Amniotic epithelial cell (primary cell): ENCODE measurements around the gene ZNF654.
A peak's percentile ranks its signal among the peaks of the same experiment; 100 is the strongest.
"Not testable (repeated sequence)": the region's sequence is repeated elsewhere in the genome, so short reads cannot be mapped to it uniquely, and the experiment has no call there.

Experiments used
- DNase-seq: peaks from one replicate; pipeline ENCODE4 v3.0.0-alpha.2; 2010; ENCODE audit warnings: low read depth

The ZNF654 gene

DNA sequence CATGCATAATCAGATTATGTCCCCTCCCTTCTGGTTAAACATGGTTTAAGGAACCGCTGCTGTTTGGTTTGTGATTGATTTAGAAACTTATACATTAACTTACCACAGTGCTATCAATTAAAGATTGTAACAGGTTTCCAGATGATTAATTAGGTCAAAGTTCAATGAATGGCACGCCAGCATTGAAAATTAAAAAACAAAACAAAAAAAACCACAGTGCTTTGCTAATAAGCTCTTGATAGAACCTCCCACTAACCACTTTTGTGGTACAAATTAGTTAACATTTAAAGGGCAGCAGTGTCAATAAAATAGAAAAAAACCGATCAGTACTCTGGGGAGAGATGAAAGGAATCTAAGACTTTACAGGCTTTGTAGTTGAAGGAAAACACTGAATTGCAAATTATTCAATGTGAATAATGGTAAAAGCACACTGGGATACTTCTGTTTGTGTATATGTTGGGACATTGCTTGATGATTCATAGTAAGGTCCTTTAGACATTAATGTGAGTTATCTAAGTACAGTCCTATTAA is 83.1 kb downstream of the ZNF654 start:
- DNase-seq, result peak; percentile 70

DNA sequence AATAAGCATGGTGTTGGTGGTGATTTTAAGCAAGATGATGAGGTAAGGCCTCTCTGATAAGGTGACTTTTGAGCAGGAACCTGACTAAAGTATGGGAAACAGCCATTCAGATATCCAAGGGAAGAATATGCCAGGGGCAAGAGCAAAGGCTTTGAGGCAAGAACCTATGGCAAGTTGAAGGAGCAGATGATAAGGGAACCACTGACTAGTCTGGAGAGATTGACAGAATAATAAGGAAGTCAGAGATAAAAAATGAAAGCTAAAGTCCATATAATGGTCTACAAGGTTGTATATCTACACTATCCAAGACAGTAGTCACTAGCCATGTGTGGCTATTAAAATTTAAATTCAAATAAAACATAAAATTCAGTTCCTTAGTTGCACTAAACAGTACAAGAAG is 88.2 kb downstream of the ZNF654 start:
- no peak for DNase-seq

GRCh38 chr3:88148651-88149050 is 89.6 kb downstream of the ZNF654 start:
- no peak for DNase-seq

DNA sequence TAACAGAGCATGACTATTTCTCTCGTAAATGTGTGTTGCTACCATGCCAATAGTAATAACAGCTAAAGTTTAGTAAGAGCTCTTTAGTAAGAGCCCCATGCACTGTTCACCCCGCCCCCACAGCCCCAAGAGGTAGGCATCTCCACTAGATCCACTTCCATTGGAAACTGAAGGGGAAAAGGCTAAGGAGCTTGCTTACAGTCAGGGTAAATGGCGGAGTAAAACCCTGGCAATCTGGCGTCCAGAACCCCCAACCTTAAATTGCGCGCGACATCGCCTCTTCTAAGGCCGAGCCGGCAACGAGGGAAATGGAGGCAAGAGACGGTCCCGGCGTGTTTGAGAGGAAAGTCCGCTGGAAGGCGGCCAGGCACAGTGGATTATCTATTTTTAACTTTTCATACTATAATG is 90.0 kb downstream of the ZNF654 start:
- peak; percentile 22 for DNase-seq

DNA sequence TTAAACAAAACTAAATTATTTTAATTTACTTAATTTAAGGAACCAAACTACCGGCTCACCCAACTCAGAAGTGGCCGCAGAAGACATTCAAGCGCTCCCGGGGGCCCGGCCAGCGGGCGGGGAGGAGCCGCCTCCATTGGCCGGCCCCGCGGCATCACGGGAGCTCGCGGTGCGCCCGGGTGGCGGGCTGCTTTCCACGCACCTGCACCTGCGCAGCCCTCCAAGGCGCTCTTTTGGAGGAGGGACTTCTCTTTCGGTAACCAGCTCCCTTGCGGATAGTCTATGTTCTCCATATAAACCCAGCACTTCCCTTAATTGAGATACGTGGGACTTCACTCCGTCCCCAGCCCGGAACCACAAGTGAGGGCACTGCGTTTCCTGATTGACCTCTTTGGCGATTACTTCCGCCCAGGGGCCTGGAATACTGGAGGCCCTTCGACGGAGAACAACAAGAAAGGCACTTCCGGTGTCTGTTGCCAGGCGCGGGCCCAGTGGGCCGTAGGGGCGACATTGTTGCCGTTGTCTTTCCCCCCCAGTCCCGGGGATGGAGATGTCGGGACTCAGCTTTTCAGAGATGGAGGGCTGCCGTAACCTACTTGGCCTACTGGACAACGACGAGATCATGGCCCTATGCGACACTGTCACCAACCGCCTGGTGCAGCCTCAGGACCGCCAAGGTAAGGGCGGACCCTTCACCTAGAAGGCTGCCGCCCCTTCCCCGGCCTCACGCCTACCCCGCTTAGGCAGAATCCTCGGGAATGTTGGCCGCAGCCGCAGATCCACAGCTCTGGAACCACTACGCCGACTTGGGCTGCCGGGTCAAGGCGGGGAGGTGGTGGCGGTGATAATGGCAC is 90.7 kb downstream of the ZNF654 start, which contains the start of gene C3orf38:
TSS of gene C3orf38 (plus strand) at position 451 of the 854 bp plus-strand sequence. CDS start at position 545, 94 bp downstream.
- peak; percentile 91 for DNase-seq

DNA sequence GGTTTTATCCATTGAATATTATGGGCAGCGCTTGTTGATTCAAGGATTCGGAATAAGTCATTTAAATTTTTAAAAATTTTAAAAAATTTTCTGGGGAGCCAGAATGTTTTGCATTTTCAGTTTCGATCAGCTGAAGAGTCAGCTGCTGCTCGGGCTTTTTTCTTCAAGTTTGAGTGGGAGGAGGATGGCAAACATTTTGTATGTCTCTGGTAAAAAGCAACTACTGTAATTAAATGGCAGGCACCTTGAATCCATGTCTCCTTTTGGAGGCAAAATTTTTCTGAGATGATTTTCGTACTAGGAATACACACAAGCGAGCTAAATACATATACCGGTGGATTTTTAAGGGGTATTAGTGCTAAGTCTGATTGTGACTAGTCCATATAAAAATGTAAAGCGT is 91.3 kb downstream of the ZNF654 start:
- peak; percentile 20 for DNase-seq

GRCh38 chr3:88150806-88151205 is 91.8 kb downstream of the ZNF654 start:
- no peak for DNase-seq

- peak; percentile 11 for DNase-seq
These were observed 92.3 kb downstream of the ZNF654 start for GRCh38 chr3:88151358-88151757.

DNA sequence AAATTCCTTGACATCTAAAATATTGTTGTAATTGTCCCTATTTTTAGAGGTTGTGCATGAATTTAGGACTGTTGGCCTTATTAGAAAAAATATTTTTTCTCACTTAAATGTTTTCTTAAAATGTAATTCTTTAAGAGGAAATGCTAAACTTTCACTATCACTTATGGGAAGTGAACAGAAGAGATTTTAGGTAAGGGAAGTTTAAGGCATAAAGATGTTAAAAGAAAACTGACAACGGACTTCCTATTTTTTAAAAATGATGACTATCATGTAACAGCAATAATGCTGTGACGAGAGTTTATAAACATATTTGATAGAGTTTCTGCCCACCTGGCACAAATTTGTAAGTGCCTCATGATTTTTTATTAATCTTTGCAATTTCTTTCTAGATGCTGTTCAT is 93.8 kb downstream of the ZNF654 start:
- DNase-seq, result no peak

DNA sequence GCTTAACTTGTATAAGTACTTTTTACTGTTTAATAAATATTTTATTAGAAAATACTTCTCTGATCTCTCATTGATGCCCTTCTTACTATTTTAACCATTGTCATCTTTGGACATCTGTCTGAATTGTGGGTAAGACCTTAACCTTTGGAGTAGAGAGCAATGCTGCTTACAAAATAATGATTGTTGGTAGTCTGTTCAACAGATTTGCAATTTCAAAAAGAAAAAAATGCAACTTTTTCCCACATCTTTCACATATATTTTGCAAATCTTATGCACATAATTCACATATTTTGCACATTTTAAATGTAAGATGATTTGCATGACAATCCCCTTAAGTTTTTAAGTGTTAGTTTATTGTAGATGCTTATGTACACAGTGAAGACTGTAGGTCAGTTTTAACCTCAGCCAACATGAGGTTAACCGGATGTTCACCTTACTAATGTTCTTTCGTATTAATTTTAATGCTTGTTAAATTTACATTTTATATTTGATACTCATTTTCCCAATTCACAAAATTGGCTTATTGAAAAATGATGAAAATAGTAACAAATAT is 107.4 kb downstream of the ZNF654 start:
- DNase-seq, result no peak

GRCh38 chr3:88167173-88167572 is 108.1 kb downstream of the ZNF654 start:
- DNase-seq, result peak; percentile 67

DNA sequence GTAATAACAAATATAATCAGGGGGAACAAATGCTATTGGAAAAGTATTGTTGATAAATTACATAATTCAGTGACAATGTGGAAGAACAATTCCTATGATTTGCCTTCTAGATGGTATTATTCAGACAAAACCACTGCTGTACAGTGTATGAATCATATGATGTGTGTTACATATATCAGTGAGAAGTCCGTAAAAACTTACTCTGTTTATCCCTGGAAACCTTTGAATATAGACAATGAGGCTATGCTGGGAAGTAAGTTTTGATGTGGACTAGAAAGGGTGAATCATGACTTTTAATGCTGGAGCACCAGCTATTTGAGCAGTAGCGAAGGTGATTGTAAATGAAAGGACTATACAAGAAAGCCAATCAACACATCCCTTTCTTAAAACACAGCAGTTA is 108.6 kb downstream of the ZNF654 start:
- peak; percentile 76 for DNase-seq

GRCh38 chr3:88168171-88168570 is 109.1 kb downstream of the ZNF654 start:
- peak; percentile 56 for DNase-seq

DNA sequence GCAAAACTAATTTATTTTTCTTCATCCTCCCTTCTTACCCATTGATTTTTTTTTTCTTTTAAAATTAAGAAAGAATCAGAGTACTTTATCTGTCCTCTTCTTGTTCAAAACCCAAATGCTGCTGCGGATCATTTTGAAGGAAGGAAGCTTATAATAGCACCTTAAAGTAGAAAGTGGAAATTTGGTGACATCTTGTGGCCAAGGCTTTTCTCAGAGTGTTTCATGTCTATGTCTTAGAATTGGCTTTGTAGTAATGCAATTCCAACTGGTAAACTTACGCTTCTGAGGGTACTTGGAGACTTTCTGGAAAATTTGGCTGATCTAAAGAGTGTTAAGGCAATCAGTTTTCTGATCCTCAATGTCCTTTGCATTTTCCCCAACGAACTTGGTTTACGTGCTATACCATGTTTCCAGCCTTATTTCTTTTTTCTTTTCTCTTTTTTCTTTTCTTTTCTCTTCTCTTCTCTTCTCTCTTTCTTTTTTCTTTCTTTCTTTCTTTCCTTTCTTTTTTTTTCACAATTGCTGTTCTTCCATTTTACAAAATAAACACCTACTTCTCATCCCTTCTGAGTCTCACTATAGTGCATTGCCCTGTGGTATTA is 121.4 kb downstream of the ZNF654 start:
- peak; percentile 57 for DNase-seq

- DNase-seq, result not testable (repeated sequence)
These were observed 123.3 kb downstream of the ZNF654 start for GRCh38 chr3:88182165-88182918.

DNA sequence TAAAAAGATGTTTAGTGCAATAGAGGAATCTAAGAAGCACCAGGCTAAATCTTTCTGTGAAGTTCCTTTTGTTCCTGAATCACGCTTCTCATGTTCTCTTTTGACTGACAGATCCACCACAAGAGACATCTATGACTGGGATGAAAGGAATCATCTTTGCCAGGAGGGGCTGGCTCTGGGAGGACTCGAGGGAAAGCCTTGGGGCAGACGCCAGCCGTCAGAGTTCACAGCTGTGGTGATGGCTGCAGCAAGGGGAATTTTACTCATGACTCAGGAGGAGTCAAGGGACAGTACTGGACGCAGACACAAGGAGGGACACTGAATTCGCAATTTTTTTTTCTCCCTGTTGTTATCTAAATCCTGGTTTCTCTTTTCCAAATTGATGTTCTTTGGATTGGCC is 129.4 kb downstream of the ZNF654 start:
- no peak for DNase-seq

DNA sequence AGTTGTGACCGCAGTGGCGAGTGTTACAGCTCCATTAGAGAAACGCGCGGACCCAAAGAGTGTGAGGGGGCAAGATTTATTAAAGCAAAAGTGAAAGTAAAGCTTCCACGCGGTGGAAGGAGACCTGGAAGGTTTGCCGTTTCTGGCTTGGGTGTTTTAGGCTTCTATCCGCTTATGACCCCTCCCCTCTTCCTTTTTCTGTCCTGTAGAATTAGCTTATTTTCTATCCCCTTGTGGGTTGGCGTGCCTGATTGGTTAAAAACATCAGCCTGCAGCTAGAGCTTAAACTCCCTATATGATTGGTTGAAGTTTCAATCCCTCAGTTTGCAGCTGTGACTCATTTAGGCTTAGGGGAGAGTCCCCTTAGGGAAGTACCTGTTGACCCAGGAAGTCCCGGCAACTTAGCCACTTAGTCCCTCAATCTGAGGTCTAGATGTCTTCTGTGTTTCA is 130.3 kb downstream of the ZNF654 start:
- no peak for DNase-seq

DNA sequence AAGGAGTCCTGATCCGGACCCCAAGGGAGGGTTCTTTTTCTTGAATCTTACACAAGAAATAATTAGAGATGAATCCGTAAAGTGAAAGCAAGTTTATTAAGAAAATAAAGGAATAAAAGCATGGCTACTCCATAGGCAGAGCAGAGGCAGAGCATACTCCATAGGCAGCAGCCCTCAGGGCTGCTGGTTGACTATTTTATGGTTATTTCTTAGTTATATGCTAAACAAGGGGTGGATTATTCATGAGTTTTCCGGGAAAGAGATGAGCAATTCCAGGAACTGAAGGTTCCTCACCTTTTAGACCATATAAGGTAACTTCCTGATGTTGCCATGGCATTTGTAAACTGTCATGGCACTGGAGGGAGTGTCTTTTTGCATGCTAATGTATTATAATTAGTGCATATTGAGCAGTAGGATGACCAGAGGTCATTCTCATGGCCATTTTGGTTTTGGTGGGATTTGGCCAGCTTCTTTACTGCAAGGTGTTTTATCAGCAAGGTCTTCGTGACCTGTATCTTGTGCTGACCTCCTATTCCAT is 132.9 kb downstream of the ZNF654 start:
- DNase-seq, result no peak

DNA sequence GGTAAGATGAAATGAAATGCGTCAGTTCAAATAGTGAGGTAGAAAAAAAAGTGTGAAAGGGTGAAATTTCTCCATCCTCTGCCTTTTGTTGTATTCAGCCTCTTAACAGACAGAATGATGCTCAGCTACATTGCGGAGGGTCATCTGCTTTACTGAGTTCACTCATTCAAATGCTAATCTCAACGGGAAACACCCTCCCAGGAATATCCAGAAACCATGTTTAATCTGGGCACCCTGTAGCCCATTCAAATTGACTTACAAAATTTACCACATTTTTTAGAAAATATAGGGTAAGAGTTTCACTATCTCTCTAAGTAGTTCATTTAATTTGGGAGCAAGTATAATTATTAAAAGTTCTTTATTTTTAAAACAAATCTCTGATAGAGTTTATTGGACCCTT is 133.6 kb downstream of the ZNF654 start:
- no peak for DNase-seq
